ENCODE results near the gene SIK2. TPM values are rescaled to one million over a fixed set of nuclear protein-coding genes. Genes with fewer than 3 reads are reported as not detected.
"Not testable (repeated sequence)": the region's sequence is repeated elsewhere in the genome, so short reads cannot be mapped to it uniquely, and the experiment has no call there.

SIK2 gene
- polyA plus RNA-seq, 3 donors, result 20.0 to 24.7 (median 23.9) TPM

GRCh38 chr11:111652184-111652583 is 49.9 kb downstream of the SIK2 start:
- no peak for DNase-seq

GRCh38 chr11:111654601-111655000 is 52.4 kb downstream of the SIK2 start:
- DNase-seq, result no peak

DNA sequence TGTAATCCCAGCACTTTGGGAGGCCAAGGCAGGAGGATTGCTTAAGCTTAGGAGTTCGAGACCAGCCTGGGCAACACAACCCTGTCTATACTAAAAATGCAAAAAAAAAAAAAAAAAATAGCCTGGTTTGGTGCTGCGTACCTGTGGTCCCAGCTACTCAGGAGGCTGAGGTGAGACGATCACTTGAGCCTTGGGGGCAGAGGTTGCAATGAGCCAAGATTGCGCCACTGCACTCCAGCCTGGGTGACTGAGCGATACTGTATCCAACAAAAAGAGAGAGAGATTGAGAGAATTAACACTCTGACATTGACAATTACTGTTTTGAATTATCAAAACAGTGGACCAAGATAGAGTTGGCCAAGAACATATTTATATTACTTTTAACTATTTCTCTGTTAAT is 53.7 kb downstream of the SIK2 start:
- DNase-seq, result no peak

DNA sequence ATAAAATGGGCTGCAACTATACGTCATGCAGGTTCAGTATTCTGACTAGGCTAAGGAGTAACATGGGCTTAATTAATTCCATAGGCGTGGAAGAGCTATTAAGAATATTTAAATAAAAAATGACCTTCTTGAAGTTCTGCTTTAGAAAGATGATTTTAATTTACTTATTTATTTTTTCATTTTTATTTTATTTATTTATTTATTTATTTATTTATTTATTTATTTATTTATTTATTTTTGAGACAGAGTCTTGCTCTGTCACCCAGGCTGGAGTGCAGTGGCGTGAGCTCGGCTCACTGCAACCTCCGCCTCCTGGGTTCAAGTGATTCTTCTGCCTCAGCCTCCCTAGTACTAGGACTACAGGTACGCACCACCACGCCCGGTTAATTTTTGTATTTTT is 55.7 kb downstream of the SIK2 start:
- not testable (repeated sequence) for DNase-seq

DNA sequence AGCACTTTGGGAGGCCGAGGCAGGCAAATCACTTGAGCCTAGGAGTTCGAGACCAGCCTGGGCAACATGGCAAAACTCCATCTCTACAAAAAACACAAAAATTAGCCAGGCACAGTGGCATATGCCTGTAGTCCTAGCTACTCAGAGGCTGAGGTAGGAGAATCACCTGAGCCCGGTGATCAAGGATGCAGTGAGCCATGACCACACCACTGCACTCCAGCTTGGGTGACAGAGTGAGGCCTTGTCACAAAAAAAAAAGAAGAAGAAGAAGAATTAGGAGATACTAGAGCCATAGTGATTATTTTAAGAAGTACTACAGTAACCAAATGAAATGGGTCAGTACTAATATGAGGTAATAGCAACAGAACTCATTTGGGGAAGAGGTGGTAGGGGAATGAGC is 56.2 kb downstream of the SIK2 start:
- not testable (repeated sequence) for DNase-seq

GRCh38 chr11:111659201-111660115 is 57.2 kb downstream of the SIK2 start:
- DNase-seq, result no peak

DNA sequence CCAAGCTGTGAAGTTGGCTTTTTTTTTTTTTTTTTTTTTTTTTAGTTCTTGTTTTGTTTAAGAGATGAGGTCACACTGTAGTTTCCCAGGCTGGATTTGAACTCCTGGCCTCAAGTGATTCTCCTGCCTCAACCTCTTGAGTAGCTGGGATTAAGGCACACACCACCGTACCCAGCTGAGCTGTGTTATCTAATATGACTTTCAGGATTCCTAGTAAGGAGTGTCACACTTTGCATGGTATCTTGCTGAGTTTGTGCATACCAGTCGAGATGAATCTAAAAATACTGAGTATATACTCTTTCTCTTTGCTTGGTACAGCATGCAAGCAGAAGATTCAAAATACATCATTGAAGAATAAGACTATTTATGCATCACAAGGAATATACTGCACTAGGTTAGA is 58.6 kb downstream of the SIK2 start:
- no peak for DNase-seq

DNA sequence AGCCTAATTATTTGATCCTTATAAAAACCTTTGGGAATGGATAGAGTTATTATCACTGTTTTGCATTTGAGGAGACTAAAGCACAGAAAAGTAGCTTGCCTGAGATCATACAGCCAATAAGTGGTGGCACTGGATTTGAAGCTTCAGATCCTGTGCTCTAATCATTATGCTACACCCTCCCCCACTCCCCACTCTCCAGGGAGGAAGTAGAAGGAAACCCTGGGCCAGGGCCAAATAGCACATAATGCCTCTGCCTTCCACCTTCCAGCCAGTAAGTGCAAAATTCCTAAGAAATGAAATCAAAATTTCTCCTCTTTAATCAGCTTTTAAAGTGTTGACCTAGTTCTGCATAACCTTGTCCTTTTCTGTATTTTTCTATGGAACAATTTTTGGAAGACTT is 61.6 kb downstream of the SIK2 start:
- DNase-seq, result no peak

GRCh38 chr11:111665777-111666176 is 63.5 kb downstream of the SIK2 start:
- peak; percentile 75 for DNase-seq

GRCh38 chr11:111668980-111669379 is 66.7 kb downstream of the SIK2 start:
- DNase-seq, result no peak

DNA sequence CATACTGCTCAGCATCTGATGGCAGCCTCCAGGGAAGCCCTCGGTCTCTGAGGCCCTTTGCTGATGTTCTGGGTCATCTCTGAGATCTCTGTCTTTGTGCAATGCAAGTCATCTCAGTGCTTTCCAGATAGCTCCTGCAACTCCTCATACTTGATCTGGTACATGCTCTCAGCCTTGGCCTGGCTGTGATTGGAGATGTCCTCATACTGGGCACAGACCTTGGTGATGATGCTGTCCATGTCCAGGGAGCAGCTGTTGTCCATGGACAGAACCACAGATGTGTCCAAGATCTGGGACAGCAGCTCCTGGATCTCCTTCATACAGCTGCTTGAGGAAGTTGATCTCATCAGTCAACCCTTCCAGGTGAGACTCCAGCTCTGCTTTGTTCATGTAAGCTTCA is 69.1 kb downstream of the SIK2 start:
- DNase-seq, result no peak

- DNase-seq, result no peak
These were observed 70.7 kb downstream of the SIK2 start for GRCh38 chr11:111672949-111673348.

- DNase-seq, result no peak
These were observed 72.7 kb downstream of the SIK2 start for GRCh38 chr11:111674941-111675340.

DNA sequence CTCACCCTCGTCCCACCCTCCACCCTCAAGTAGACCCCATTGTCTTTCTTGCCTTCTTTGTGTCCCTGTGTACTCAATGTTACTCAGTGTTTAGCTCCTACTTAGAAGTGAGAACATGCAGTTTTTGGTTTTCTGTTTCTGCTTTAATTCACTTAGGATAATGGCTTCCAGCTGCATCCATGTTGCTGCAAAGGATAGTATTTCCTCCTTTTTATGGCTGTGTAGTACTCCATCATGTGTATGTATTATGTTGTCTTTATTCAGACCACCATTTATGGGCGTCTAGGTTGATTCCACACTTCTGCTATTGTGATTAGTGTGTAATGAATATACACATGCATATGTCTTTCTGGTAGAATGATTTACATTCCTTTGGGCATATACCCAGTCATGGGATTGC is 73.6 kb downstream of the SIK2 start:
- no peak for DNase-seq

- no peak for DNase-seq
These were observed 74.8 kb downstream of the SIK2 start for GRCh38 chr11:111676878-111677585.

DNA sequence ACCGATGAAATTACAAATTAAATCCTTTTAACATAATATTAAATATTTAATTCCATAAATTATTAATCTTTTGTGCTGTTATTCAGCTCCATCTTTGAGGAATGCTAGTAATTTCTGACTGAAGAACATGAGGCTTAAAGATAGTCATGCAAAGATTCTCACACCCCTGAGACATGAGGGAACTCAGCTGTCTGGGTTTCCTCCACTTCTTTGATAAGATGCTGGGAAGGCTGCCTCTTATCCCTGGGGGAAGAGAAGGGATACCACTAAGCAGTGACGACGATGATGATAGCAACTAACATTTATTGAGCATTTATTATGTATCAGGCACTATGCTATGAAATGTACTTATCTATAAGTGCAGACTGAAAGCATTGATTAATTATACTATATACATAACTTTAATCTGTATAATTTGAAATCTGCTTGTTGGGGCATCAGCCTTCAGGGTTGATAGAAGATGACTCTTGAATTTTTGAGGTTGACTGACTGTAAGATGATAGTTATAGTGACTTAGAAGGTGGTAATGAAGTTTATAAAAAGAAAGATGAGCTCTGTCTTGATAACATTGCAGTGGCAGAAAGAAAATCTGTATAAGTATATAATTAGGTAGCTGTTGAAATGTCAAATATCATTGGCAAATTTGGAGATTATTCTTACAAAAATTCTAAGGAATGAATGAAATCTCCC is 78.4 kb downstream of the SIK2 start:
- DNase-seq, result no peak

DNA sequence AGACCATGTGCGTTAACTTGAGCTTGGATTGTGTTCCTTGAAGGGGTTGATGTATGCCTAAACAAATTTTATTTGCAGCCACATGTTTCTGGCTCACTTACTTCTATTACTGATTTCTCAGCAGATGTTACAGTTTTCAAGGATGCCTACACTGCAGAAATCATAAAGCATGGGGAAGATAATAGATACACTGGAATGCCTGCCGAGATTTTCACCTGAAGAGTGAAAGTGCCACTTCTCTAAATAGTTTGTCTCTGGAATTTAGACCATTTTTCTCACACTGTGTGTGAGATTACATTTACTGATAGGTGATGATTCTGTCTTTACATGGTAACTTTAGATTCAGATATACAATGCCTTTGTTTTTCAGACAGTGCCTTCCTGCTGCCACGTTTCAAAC is 81.6 kb downstream of the SIK2 start:
- DNase-seq, result no peak

- DNase-seq, result no peak
These were observed 82.0 kb downstream of the SIK2 start for GRCh38 chr11:111684251-111684650.

GRCh38 chr11:111688013-111688412 is 85.8 kb downstream of the SIK2 start:
- DNase-seq, result no peak

- DNase-seq, result no peak
These were observed 88.9 kb downstream of the SIK2 start for GRCh38 chr11:111691176-111691575.

GRCh38 chr11:111691741-111692140 is 89.5 kb downstream of the SIK2 start:
- DNase-seq, result no peak

GRCh38 chr11:111693224-111693937 is 91.1 kb downstream of the SIK2 start:
- DNase-seq, result no peak
